ENCODE data around the gene COBL. TPM values are rescaled to one million over a fixed set of nuclear protein-coding genes. Genes with fewer than 3 reads are reported as not detected.

COBL gene
- total and polyA plus RNA-seq, 10 of the 15 experiments (the other 5 are each of a cell fraction or from before 2014, with no cell fraction given), result 0.21 TPM; not detected in 9

GRCh38 chr7:51256916-51257315, 59.7 kb downstream of the COBL start:
- ATAC-seq (no peak), FAIRE-seq (no peak), DNase-seq (ENCODE audit: low read depth, low spot score) (no peak)
- WGBS (ENCODE audit: insufficient coverage, insufficient replicate concordance, low lambda C conversion rate, missing lambda C conversion rate), result 37% methylated on average over 4 of the region's 4 CpGs
- Histone ChIP-seq H4K20me1 (ENCODE audit: control insufficient read depth, insufficient read depth) (no peaks in the 10 kb centered on the region), H3K4me3 (no peak overlapping the region), H3K4me2 (ENCODE audit: control insufficient read depth, insufficient read depth) (no peak overlapping the region), H3K9me3 (replicated peaks; ENCODE audit: control insufficient read depth, insufficient read depth, low read length) (no peaks in the 10 kb centered on the region), H3K27me3 (replicated peaks in 1 of 2; ENCODE audit: control insufficient read depth in 2 of 2, insufficient read depth in 2 of 2, low read length in 1 of 2) (no peaks in the 10 kb centered on the region; a peak in 1 of 4 replicates), H3K27ac (ENCODE audit: control insufficient read depth, insufficient read depth) (no peak overlapping the region), H2AFZ (ENCODE audit: control insufficient read depth, low read depth, low read length) (no peak overlapping the region), H3K9ac (ENCODE audit: control insufficient read depth, insufficient read depth, low read length) (no peak overlapping the region), H3K79me2 (ENCODE audit: control insufficient read depth, insufficient read depth, low read length) (no peaks in the 10 kb centered on the region), H3K4me1 (ENCODE audit: control insufficient read depth, insufficient read depth, low read length) (no peaks in the 10 kb centered on the region), H3K36me3 (ENCODE audit: control insufficient read depth in 2 of 2, insufficient read depth in 2 of 2, low read length in 1 of 2) (no peaks in the 10 kb centered on the region)
- intact Hi-C loops (cut with micrococcal nuclease; ENCODE audit: unreplicated experiment), result no loop called here
- ChIA-PET POLR2A (no interaction called here), SMC1A (ENCODE audit: uncharacterized antibody, unreplicated experiment) (no interaction called here), CTCF (no interaction called here), RAD21 (ENCODE audit: unreplicated experiment) (no interaction called here)
- in situ Hi-C loops (cut with MboI), result no loop called here
- BruUV-seq (replicated peaks), result no TSS peak
- TF ChIP-seq POU2F2 (IDR thresholded peaks at IDR 0.05; ENCODE audit: borderline replicate concordance, low read depth, low read length) (no peak), WRNIP1 (IDR thresholded peaks at IDR 0.05; ENCODE audit: borderline replicate concordance, low read depth, low read length) (no peak), KLF5 (IDR thresholded peaks at IDR 0.05; ENCODE audit: partially characterized antibody) (no peak), ASH2L (IDR thresholded peaks at IDR 0.05; ENCODE audit: borderline replicate concordance, low read depth) (no peak), MXI1 (IDR thresholded peaks at IDR 0.05; ENCODE audit: low read depth, low read length) (no peak), ATF7 (IDR thresholded peaks at IDR 0.05; ENCODE audit: low read depth) (no peak)

DNA sequence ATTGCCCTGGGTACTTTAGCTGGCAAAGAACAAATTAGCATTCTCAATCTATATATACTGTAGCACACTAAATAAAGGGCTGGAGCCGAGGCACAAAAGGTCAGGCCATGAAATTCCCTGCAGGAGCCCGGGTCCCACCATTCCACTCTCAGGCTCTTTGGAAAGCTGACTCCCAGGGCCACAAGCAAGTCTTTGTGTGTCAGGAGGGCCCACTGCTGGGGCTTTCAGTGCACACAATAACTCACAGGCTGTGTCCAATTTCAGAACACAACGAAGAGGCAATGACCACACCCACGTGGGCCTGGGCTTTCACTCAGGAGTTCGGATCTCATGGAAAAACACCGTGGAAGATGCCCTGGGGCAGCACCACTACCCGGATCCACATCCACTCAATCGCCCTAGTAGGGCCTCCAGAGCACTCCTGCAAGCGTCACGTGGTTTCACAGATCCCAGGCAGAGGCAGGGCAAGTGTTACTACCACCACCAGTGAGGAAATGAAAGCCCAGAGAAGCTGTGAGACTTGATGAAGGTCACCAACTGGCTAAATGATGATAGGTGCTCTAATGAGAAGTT, 60.3 kb downstream of the COBL start:
- SMC1A ChIA-PET (ENCODE audit: uncharacterized antibody, unreplicated experiment), result no interaction called here
- POLR2A ChIA-PET, result no interaction called here

More for the DNA sequence above, 60.3 kb downstream of the COBL start:
- DNase-seq (ENCODE audit: low read depth, low spot score) (no peak), FAIRE-seq (no peak), ATAC-seq (no peak)
- no peaks in the 10 kb centered on the region for H4K20me1 ChIP-seq (ENCODE audit: control insufficient read depth, insufficient read depth)
- no peak overlapping the region for H3K4me3 ChIP-seq
- H3K4me1 ChIP-seq (ENCODE audit: control insufficient read depth, insufficient read depth, low read length), result no peaks in the 10 kb centered on the region
- intact Hi-C loops (cut with micrococcal nuclease; ENCODE audit: unreplicated experiment) (no loop called here), in situ Hi-C loops (cut with MboI) (no loop called here)
- BruUV-seq (replicated peaks), result no TSS peak
- H3K36me3 ChIP-seq (ENCODE audit: control insufficient read depth in 2 of 2, insufficient read depth in 2 of 2, low read length in 1 of 2), result no peaks in the 10 kb centered on the region
- no peak overlapping the region for H3K27ac ChIP-seq (ENCODE audit: control insufficient read depth, insufficient read depth)
- H3K27me3 ChIP-seq (replicated peaks in 1 of 2; ENCODE audit: control insufficient read depth in 2 of 2, insufficient read depth in 2 of 2, low read length in 1 of 2), result no peaks in the 10 kb centered on the region; a peak in 1 of 4 replicates
- TF ChIP-seq USF1 (IDR thresholded peaks at IDR 0.05; ENCODE audit: borderline replicate concordance, extremely low read length, insufficient read depth, low read depth, low read length) (peak; percentile 25), USF2 (IDR thresholded peaks at IDR 0.05; ENCODE audit: borderline replicate concordance, low read depth, low read length) (no peak)
- CTCF ChIA-PET, result no interaction called here
- WGBS (ENCODE audit: insufficient coverage, insufficient replicate concordance, low lambda C conversion rate, missing lambda C conversion rate), result 11% methylated on average over 10 of the region's 10 CpGs
- no peaks in the 10 kb centered on the region for H3K79me2 ChIP-seq (ENCODE audit: control insufficient read depth, insufficient read depth, low read length)
- H3K9me3 ChIP-seq (replicated peaks; ENCODE audit: control insufficient read depth, insufficient read depth, low read length), result no peaks in the 10 kb centered on the region
- H3K4me2 ChIP-seq (ENCODE audit: control insufficient read depth, insufficient read depth), result no peak overlapping the region
- H3K9ac ChIP-seq (ENCODE audit: control insufficient read depth, insufficient read depth, low read length), result no peak overlapping the region
- RAD21 ChIA-PET (ENCODE audit: unreplicated experiment), result no interaction called here
- no peak overlapping the region for H2AFZ ChIP-seq (ENCODE audit: control insufficient read depth, low read depth, low read length)

Measured in GM12878 (cell line).